Measurements from ENCODE around the gene FRMD8.

Gene FRMD8

GRCh38 chr11:65416341-65416824, 29.9 kb downstream of the FRMD8 start:
- peak; percentile 80 for DNase-seq

DNA sequence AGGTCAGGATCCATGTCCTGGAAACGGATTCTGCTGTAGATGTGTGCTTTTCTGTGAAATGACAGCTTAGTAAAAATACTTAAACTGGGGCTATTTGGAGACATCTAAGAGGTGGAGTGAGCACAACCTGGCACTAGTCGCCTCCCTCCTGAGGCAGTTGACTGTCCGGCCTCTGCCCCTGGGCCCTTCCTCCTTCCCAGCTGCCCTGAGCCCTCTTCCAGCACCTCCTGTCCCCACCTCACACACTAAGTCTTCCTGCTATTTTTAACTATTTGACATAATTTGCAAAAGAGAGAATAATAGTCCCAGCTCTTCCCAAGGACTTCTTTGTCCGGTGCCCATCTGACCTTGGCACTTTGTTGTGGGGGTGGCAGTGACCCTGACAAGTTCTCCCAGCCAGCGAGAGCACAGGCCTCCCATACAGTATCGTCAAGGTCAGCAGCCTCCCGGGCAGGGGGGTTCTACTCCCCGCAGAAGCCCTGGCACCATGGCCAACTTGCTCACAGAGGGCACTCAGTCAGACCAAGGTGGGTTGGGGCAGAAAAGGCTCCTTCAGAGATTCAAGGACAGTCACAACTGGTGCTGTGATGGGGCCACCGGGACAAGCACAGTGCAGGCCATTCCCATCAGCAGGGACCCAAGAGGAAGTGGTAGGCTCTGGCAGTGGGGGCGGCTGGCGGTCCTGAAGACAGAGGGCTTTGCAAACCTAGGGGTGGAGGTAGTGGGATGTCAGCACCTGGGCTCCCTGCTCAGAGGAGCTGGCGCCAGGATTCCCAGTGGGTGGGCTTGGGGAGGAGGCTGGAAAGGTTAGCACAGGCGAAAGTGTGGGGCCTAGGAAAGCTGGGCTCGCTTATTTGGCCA, 30.6 kb downstream of the FRMD8 start:
- DNase-seq = peak; percentile 20

DNA sequence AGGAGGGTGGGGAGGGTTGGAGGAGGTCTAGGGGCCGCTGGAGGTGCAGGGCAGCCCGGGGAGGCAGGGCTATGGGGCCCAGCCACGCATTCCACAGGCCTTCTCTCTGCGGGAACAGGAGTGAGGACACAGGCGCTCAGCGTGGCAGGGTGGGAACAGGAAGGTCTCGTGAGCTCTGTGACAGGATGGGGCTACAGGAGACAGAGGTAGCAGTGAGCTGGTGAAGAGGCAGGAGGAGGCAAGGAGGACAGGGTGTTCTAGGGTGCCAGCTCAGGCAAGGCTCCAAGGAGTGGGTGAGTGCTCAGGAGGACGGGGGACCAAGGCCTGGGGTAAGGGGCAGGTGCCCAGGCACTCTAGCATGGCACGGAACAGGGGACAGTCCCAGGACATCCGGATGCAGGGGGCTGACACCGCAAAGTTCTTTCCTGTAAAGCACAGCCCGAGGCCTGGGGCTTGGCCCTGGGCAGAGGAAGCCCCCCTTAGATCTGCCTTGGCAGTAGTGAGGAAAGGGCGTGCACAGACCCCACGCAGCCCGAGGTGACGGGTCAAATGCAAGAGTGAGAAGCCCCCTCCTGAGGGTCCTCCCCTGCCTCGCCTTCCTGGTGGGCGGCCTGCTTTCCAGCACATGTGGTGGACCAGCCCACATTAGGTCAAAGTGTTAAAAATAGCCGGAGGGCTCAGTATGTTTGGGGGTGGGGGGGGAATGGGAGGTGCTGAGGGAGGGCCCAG, 31.4 kb downstream of the FRMD8 start:
- no peak for DNase-seq

- DNase-seq = no peak
These were observed 31.9 kb downstream of the FRMD8 start for GRCh38 chr11:65418431-65418680.

GRCh38 chr11:65418681-65419459, 32.4 kb downstream of the FRMD8 start:
- peak; percentile 96 for DNase-seq

DNA sequence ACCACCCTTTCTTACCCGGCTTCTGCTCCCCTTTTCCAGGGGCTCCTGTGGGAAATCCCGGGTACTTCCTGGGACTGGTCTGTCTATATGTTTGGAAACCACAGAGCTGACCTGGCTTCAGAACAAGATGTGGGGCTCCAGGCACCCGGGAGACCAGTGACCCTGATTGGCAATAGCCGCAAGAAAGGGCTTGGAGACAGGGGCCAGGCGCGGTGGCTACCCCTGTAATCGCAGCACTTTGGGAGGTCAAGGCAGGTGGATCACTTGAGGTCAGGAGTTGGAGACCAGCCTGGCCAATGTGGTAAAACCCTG, 33.0 kb downstream of the FRMD8 start:
- no peak for DNase-seq

- peak; percentile 44 for DNase-seq
These were observed 33.5 kb downstream of the FRMD8 start for GRCh38 chr11:65419772-65420481.

- no peak for DNase-seq
These were observed 34.1 kb downstream of the FRMD8 start for GRCh38 chr11:65420506-65420905.

GRCh38 chr11:65420979-65421793, 34.7 kb downstream of the FRMD8 start:
- DNase-seq = peak; percentile 90

GRCh38 chr11:65421794-65422632, 35.6 kb downstream of the FRMD8 start:
- peak; percentile 38 for DNase-seq

DNA sequence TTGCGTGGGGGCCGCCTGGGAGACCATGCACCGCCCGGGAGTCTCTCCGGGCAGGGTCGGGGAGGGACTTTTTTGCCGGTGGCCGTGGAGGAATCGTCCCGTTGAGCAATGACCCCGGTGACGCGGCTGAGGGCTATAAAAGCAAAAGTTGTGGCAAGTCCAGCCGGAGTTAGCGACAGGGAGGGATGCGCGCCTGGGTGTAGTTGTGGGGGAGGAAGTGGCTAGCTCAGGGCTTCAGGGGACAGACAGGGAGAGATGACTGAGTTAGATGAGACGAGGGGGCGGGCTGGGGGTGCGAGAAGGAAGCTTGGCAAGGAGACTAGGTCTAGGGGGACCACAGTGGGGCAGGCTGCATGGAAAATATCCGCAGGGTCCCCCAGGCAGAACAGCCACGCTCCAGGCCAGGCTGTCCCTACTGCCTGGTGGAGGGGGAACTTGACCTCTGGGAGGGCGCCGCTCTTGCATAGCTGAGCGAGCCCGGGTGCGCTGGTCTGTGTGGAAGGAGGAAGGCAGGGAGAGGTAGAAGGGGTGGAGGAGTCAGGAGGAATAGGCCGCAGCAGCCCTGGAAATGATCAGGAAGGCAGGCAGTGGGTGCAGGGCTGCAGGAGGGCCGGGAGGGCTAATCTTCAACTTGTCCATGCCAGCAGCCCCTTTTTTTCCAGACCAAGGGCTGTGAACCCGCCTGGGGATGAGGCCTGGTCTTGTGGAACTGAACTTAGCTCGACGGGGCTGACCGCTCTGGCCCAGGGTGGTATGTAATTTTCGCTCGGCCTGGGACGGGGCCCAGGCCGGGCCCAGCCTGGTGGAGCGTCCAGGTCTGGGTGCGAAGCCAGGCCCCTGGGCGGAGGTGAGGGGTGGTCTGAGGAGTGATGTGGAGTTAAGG, 36.4 kb downstream of the FRMD8 start, which contains the start of gene NEAT1:
Gene NEAT1 (plus strand): TSS at position 166 of the 883 bp plus-strand sequence.
- no peak for DNase-seq

GRCh38 chr11:65423516-65424204, 37.2 kb downstream of the FRMD8 start:
- no peak for DNase-seq

DNA sequence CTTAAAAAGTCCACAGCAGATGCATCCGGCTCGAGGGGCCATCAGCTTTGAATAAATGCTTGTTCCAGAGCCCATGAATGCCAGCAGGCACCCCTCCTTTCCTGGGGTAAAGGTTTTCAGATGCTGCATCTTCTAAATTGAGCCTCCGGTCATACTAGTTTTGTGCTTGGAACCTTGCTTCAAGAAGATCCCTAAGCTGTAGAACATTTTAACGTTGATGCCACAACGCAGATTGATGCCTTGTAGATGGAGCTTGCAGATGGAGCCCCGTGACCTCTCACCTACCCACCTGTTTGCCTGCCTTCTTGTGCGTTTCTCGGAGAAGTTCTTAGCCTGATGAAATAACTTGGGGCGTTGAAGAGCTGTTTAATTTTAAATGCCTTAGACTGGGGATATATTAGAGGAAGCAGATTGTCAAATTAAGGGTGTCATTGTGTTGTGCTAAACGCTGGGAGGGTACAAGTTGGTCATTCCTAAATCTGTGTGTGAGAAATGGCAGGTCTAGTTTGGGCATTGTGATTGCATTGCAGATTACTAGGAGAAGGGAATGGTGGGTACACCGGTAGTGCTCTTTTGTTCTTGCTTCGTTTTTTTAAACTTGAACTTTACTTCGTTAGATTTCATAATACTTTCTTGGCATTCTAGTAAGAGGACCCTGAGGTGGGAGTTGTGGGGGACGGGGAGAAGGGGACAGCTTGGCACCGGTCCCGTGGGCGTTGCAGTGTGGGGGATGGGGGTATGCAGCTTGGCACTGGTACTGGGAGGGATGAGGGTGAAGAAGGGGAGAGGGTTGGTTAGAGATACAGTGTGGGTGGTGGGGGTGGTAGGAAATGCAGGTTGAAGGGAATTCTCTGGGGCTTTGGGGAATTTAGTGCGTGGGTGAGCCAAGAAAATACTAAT, 38.0 kb downstream of the FRMD8 start:
- no peak for DNase-seq

DNA sequence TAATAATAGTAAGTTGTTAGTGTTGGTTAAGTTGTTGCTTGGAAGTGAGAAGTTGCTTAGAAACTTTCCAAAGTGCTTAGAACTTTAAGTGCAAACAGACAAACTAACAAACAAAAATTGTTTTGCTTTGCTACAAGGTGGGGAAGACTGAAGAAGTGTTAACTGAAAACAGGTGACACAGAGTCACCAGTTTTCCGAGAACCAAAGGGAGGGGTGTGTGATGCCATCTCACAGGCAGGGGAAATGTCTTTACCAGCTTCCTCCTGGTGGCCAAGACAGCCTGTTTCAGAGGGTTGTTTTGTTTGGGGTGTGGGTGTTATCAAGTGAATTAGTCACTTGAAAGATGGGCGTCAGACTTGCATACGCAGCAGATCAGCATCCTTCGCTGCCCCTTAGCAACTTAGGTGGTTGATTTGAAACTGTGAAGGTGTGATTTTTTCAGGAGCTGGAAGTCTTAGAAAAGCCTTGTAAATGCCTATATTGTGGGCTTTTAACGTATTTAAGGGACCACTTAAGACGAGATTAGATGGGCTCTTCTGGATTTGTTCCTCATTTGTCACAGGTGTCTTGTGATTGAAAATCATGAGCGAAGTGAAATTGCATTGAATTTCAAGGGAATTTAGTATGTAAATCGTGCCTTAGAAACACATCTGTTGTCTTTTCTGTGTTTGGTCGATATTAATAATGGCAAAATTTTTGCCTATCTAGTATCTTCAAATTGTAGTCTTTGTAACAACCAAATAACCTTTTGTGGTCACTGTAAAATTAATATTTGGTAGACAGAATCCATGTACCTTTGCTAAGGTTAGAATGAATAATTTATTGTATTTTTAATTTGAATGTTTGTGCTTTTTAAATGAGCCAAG, 38.9 kb downstream of the FRMD8 start:
- no peak for DNase-seq

- DNase-seq = no peak
These were observed 39.8 kb downstream of the FRMD8 start for GRCh38 chr11:65425971-65426838.

Measured in NCI-H146 (cell line).